ENCODE data around the gene LRRC2.

DNA sequence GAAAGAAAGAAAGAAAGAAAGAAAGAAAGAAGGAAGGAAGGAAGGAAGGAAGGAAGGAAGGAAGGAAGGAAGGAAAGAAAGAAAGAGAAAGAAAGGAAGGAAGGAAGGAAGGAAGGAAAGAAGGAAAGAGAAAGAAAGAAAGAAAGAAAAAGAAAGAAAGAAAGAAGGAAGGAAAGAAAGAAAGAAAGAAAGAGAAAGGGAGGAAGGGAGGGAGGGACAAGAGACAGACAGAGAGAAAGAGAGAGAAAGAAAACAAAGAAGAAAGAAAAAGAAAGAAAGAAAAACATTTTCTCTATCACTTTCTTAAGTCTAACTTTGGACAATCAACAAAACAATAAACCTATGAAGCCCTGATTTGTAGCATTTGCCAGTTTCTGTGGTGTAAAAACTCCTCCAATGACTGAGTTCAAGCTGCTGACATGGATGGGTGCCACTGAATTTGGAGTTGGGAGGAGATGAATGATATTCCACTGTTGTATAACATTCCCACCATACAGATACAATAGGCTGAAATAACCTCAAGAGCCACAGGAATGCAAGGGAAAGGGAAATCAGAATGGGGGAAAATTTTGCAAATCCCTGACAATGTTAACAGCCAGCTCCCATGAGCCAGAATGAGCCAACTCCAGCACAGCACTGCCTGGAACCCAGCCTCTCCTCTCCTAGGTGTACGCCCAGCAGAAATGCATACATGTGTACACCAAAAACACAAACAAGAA lies 83.3 kb downstream of the LRRC2 start:
- TF ChIP-seq POLR2A (IDR thresholded peaks at IDR 0.05): no peak
- TF ChIP-seq CTCF (IDR thresholded peaks at IDR 0.05): no peak

Measured in tibial nerve (tissue), 3 donors.